Activated B cell treated with CpG ODN at 0.5 μM for 24 hours (primary cell): ENCODE data around the gene KHDC4. TPM values are rescaled to one million over a fixed set of nuclear protein-coding genes. Genes with fewer than 3 reads are reported as not detected.

Source experiments
- ATAC-seq: fragments of 200-7000 bp; cut with Tn5 transposase; one replicate; pipeline ENCODE4 v1.10.0; 2021; ENCODE audit warnings: low read depth, mild to moderate bottlenecking, moderate library complexity
- CTCF ChIA-PET: fragments of 350-600 bp; sonication (Branson Sonifier 250); formaldehyde crosslinking; loops from one replicate; lab custom pipeline; 2021; ENCODE audit warnings: antibody characterized with exemption; lab: Charles Lee
- POLR2A ChIA-PET: fragments of 350-600 bp; sonication (Branson Sonifier 250); formaldehyde crosslinking; loops from one replicate; lab custom pipeline; 2021; ENCODE audit warnings: antibody characterized with exemption; lab: Charles Lee
- DNase-seq: peaks from one replicate; pipeline ENCODE4 v3.0.0; 2022
- H3K27ac Mint-ChIP-seq: one replicate; pipeline ENCODE4 v1.8.0; 2020; ENCODE audit warnings: mixed read lengths
- H3K27me3 Mint-ChIP-seq: one replicate; pipeline ENCODE4 v1.8.0; 2021; ENCODE audit warnings: mixed read lengths
- H3K36me3 Mint-ChIP-seq: one replicate; pipeline ENCODE4 v1.8.0; 2021; ENCODE audit warnings: low read depth, mixed read lengths
- H3K4me1 Mint-ChIP-seq: one replicate; pipeline ENCODE4 v1.8.0; 2021; ENCODE audit warnings: mixed read lengths
- H3K4me3 Mint-ChIP-seq: one replicate; pipeline ENCODE4 v1.8.0; 2020; ENCODE audit warnings: mild to moderate bottlenecking, mixed read lengths
- H3K9me3 Mint-ChIP-seq: one replicate; pipeline ENCODE4 v1.8.0; 2020; ENCODE audit warnings: mixed read lengths
- CTCF ChIP-seq: fragments of 200-600 bp; IDR thresholded peaks from one replicate; pipeline ENCODE4 v1.8.0; 2022; ENCODE audit warnings: antibody characterized with exemption, mild to moderate bottlenecking
- intact Hi-C: fragments of 100-400 bp; cut with micrococcal nuclease; formaldehyde crosslinking; loops from one replicate; pipeline ENCODE4 v1.15.1; 2024
- total RNA-seq: library from RNA; stranded (reverse); gene quantifications from 2 replicates; pipeline ENCODE4 v1.2.3, GENCODE V29; 2022

The KHDC4 gene
- total RNA-seq, 1 donor from 2014 or later, result 105 TPM

GRCh38 chr1:155977690-155978324 is 43.6 kb upstream of the KHDC4 start:
- DNase-seq, result peak; percentile 44
- no peaks in the 10 kb centered on the region for H3K27me3 Mint-ChIP-seq
- H3K4me3 Mint-ChIP-seq, result peak overlapping the region; percentile 97
- intact Hi-C loops, result loop anchor here (1.0 to 5.0 kb wide), 6 partner anchors 8 to 121 kb away; partner anchors contain the start of genes GON4L, KHDC4, LAMTOR2 and RIT1
- peak overlapping the region; percentile 90 for H3K27ac Mint-ChIP-seq
- peaks cover 43% of the 10 kb centered on the region for H3K36me3 Mint-ChIP-seq
- POLR2A ChIA-PET, result interaction anchor here (0.5 to 14.6 kb wide), 23 partner anchors 9 to 751 kb away, joined by 3 to 403 read pairs (median 5); partner anchors contain the start of genes GON4L, ISG20L2, KHDC4 and METTL25B
- CTCF ChIA-PET, result interaction anchor here (0.5 to 9.8 kb wide), 6 partner anchors 7 to 379 kb away, joined by 3 to 146 read pairs (median 6); partner anchors contain the start of gene RXFP4
- peak; percentile 12 for ATAC-seq
- H3K9me3 Mint-ChIP-seq, result no peaks in the 10 kb centered on the region
- no peak for TF ChIP-seq CTCF
- peaks cover 85% of the 10 kb centered on the region for H3K4me1 Mint-ChIP-seq

- ATAC-seq (no peak), DNase-seq (no peak)
- H3K4me1 Mint-ChIP-seq, result peaks cover 85% of the 10 kb centered on the region
- peak overlapping the region; percentile 97 for H3K4me3 Mint-ChIP-seq
- no peaks in the 10 kb centered on the region for H3K27me3 Mint-ChIP-seq
- no peak for TF ChIP-seq CTCF
- POLR2A ChIA-PET, result interaction anchor here (0.5 to 14.6 kb wide), 15 partner anchors 9 to 236 kb away, joined by 3 to 403 read pairs (median 8); partner anchors contain the start of genes KHDC4, PMF1, RXFP4 and UBQLN4
- intact Hi-C loops, result loop anchor here (5.0 kb wide), 1 partner anchor 75 kb away; the partner anchor contains the start of genes LAMTOR2 and UBQLN4
- peak overlapping the region; percentile 90 for H3K27ac Mint-ChIP-seq
- CTCF ChIA-PET, result interaction anchor here (0.9 to 9.8 kb wide), 4 partner anchors 12 to 43 kb away, joined by 3 to 146 read pairs (median 12); partner anchors contain the start of genes KHDC4 and RXFP4
- no peaks in the 10 kb centered on the region for H3K9me3 Mint-ChIP-seq
- H3K36me3 Mint-ChIP-seq, result peaks cover 51% of the 10 kb centered on the region
Observed at GRCh38 chr1:155976913-155977689, 42.9 kb upstream of the KHDC4 start.

- ATAC-seq (no peak), DNase-seq (no peak)
- Mint-ChIP-seq H3K27me3 (no peaks in the 10 kb centered on the region), H3K27ac (peak overlapping the region; percentile 90), H3K4me3 (peak overlapping the region; percentile 97), H3K9me3 (no peaks in the 10 kb centered on the region), H3K4me1 (peaks cover 84% of the 10 kb centered on the region), H3K36me3 (peaks cover 53% of the 10 kb centered on the region)
- ChIA-PET CTCF (interaction anchor here (0.9 to 9.8 kb wide), 4 partner anchors 13 to 42 kb away, joined by 3 to 146 read pairs (median 12); partner anchors contain the start of genes KHDC4 and RXFP4), POLR2A (interaction anchor here (0.6 to 14.6 kb wide), 7 partner anchors 8 to 237 kb away, joined by 3 to 403 read pairs (median 85); partner anchors contain the start of genes KHDC4, PMF1 and RXFP4)
- intact Hi-C loops, result loop anchor here (5.0 kb wide), 1 partner anchor 76 kb away; the partner anchor contains the start of genes LAMTOR2 and UBQLN4
- TF ChIP-seq CTCF, result no peak
Observed at GRCh38 chr1:155976062-155976912, 42.1 kb upstream of the KHDC4 start.

DNA sequence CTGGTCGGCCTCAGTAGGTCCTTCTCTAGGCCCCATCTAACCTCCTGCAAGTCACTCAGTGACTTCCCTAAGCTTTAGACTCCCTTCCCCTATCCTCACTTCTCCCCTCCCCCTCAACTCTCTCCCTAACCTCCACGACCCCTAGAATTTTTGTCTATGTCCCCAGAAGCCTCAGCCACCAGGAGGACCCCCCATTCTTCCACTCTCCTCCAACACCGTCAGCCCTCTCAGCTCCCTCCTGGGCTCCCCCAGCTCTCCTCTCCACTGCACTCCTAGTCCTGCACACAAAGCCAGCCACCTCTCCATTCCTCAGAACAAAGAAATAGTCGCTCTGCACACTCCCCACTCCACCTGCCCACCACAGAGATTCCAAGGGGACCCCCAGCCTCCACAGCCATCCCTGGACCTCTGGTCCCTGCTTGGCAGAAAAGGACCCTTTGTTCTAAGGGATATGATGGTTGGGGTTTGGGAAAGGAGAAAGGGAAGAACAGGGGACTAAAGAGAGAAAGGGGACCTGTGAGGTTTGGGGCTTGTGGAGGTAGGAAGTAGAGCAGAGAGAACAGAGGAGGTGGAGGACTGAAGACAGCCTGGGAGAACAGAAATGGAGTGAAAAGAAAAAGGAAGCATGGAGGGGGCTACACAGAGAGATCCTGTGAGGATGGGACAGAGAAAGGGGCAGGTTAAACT is 41.3 kb upstream of the KHDC4 start:
- Mint-ChIP-seq H3K27ac (peak overlapping the region; percentile 90), H3K4me3 (peak overlapping the region; percentile 97), H3K4me1 (peaks cover 84% of the 10 kb centered on the region), H3K36me3 (peaks cover 53% of the 10 kb centered on the region), H3K9me3 (no peaks in the 10 kb centered on the region), H3K27me3 (no peaks in the 10 kb centered on the region)
- TF ChIP-seq CTCF, result no peak
- ATAC-seq (no peak), DNase-seq (no peak)
- ChIA-PET POLR2A (interaction anchor here (0.9 to 14.6 kb wide), 6 partner anchors 7 to 41 kb away, joined by 4 to 403 read pairs (median 99); partner anchors contain the start of genes KHDC4 and RXFP4), CTCF (interaction anchor here (1.0 to 9.8 kb wide), 5 partner anchors 9 to 34 kb away, joined by 3 to 146 read pairs (median 6); partner anchors contain the start of gene RXFP4)
- intact Hi-C loops, result loop anchor here (5.0 kb wide), 1 partner anchor 77 kb away; the partner anchor contains the start of genes LAMTOR2 and UBQLN4
